ENCODE results near the gene MMAB. TPM values are rescaled to one million over a fixed set of nuclear protein-coding genes. Genes with fewer than 3 reads are reported as not detected.

MMAB gene
- total RNA-seq, 4 donors from 2014 or later = 21.2 to 54.3 (median 25.6) TPM

DNA sequence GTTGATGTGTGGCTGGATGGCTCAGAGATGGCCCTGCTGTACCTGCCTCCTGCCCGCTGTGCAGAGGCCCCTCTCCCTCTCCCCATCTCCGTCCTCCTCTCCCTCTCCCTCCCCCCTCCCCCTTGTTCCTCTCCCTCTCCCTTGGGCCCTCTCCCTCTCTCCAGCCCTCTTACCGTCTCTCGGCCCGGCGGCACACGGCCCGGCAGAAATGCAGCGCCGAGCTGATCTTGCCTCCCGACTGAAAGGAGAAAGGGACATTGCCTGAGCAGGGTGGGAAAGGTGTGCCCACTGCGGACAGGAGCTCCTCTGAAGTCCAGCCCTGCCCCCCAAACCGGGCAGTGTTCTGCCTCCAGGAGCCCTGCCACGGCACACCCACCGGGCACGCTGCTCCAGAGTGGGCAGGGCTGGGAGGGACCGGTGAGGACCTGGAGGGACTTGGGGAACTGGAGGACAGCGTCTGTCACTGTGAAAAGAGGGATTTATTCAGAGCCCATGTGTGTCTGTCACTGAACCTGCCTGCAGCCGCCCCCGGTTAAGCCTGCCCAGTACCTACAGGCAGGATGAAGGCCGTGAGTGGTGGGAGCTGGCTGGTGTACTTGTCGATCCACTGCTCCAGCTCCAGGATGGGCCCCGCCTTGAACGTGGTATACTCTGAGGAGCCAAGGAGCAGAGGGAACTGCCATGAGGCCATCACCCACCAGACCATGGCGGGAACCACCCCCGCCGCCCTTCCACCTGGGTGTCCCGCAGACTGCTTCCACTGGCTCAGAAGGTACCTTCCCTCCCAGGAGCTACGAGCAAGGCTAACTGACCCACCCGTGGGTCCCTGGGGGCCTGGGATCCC is 12.2 kb downstream of the MMAB start:
- no peak for DNase-seq
- no peak for TF ChIP-seq POLR2A (IDR thresholded peaks at IDR 0.05)
- TF ChIP-seq CTCF (IDR thresholded peaks at IDR 0.05 in 4 of 5, conservative IDR thresholded peaks at IDR 0.05 in 1 of 5) = no peak
- Histone ChIP-seq H3K4me3 (no peak overlapping the region), H3K27me3 (no peaks in the 10 kb centered on the region), H3K27ac (no peak overlapping the region), H3K4me1 (no peaks in the 10 kb centered on the region), H3K36me3 (peaks cover 0 to 48% of the 10 kb centered on the region in 2 donors), H3K9me3 (no peaks in the 10 kb centered on the region)
- in situ Hi-C loops (cut with MboI; ENCODE audit: low sequenced_read_pairs in 4 of 4) = no loop called here
- no peak for ATAC-seq
- intact Hi-C loops (cut with DNase I; ENCODE audit: low total_unique reads) = no loop called here

DNA sequence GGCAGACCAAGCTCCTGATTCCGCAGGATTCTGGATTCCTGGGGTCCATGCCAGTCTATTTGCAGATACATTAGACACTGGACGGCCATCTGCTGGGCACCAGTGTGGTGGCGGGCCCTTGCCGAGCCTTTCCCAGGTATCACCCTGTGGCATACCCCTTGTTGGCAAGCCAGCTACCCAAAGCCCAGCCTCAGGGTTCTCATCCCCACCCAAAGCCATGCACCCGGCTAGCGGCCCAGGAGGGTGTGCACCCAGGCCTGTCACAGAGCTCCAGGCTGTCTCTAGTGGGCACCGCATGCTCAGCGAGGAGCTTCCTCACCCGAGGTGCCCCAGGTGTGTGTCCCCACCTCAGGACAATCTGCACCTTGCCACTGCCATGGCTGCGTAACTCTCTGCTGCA is 13.7 kb downstream of the MMAB start:
- DNase-seq = no peak
- Histone ChIP-seq H3K36me3 (peaks cover 0 to 36% of the 10 kb centered on the region in 2 donors), H3K4me1 (no peaks in the 10 kb centered on the region), H3K4me3 (no peak overlapping the region), H3K27me3 (no peaks in the 10 kb centered on the region), H3K9me3 (no peaks in the 10 kb centered on the region), H3K27ac (no peak overlapping the region)
- in situ Hi-C loops (cut with MboI; ENCODE audit: low sequenced_read_pairs in 4 of 4) (no loop called here), intact Hi-C loops (cut with DNase I; ENCODE audit: low total_unique reads) (no loop called here)
- no peak for TF ChIP-seq CTCF (IDR thresholded peaks at IDR 0.05 in 4 of 5, conservative IDR thresholded peaks at IDR 0.05 in 1 of 5)
- no peak for ATAC-seq

GRCh38 chr12:109559200-109559505 is 14.2 kb downstream of the MMAB start:
- Histone ChIP-seq H3K4me3 (no peak overlapping the region), H3K36me3 (peaks cover 0 to 31% of the 10 kb centered on the region in 2 donors), H3K4me1 (no peaks in the 10 kb centered on the region), H3K9me3 (no peaks in the 10 kb centered on the region), H3K27ac (no peak overlapping the region), H3K27me3 (no peaks in the 10 kb centered on the region)
- no peak for DNase-seq
- intact Hi-C loops (cut with DNase I; ENCODE audit: low total_unique reads) = no loop called here
- in situ Hi-C loops (cut with MboI; ENCODE audit: low sequenced_read_pairs in 4 of 4) = no loop called here
- no peak for ATAC-seq
- TF ChIP-seq POLR2A (IDR thresholded peaks at IDR 0.05) (no peak), CTCF (IDR thresholded peaks at IDR 0.05 in 4 of 5, conservative IDR thresholded peaks at IDR 0.05 in 1 of 5) (no peak)

- Histone ChIP-seq H3K9me3 (no peaks in the 10 kb centered on the region), H3K36me3 (peaks cover 0 to 25% of the 10 kb centered on the region in 2 donors), H3K27ac (no peak overlapping the region), H3K4me1 (no peaks in the 10 kb centered on the region), H3K4me3 (no peak overlapping the region), H3K27me3 (peaks cover 0 to 1% (median 0%) of the 10 kb centered on the region in 3 donors)
- in situ Hi-C loops (cut with MboI; ENCODE audit: low sequenced_read_pairs in 4 of 4) = no loop called here
- DNase-seq (no peak), ATAC-seq (no peak)
- intact Hi-C loops (cut with DNase I; ENCODE audit: low total_unique reads) = no loop called here
- TF ChIP-seq CTCF (IDR thresholded peaks at IDR 0.05 in 4 of 5, conservative IDR thresholded peaks at IDR 0.05 in 1 of 5) (no peak), POLR2A (IDR thresholded peaks at IDR 0.05) (no peak)
Measured at GRCh38 chr12:109558374-109559199, 14.7 kb downstream of the MMAB start.
